ENCODE measurements around the gene RRAGD.

Gene RRAGD

GRCh38 chr6:89434150-89434499, 22.1 kb upstream of the RRAGD start:
- H3K4me3 ChIP-seq = peak overlapping the region; percentile 92
- TF ChIP-seq, protein P1, sequence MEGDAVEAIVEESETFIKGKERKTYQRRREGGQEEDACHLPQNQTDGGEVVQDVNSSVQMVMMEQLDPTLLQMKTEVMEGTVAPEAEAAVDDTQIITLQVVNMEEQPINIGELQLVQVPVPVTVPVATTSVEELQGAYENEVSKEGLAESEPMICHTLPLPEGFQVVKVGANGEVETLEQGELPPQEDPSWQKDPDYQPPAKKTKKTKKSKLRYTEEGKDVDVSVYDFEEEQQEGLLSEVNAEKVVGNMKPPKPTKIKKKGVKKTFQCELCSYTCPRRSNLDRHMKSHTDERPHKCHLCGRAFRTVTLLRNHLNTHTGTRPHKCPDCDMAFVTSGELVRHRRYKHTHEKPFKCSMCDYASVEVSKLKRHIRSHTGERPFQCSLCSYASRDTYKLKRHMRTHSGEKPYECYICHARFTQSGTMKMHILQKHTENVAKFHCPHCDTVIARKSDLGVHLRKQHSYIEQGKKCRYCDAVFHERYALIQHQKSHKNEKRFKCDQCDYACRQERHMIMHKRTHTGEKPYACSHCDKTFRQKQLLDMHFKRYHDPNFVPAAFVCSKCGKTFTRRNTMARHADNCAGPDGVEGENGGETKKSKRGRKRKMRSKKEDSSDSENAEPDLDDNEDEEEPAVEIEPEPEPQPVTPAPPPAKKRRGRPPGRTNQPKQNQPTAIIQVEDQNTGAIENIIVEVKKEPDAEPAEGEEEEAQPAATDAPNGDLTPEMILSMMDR (IDR thresholded peaks at IDR 0.05) = no peak
- H3K27ac ChIP-seq = peak overlapping the region in 1 of 2 donors; percentile 74
- DNase-seq (ENCODE audit: low spot score) = no peak

GRCh38 chr6:89433252-89434149, 21.4 kb upstream of the RRAGD start:
- DNase-seq (ENCODE audit: low spot score) = peak; percentile 74
- H3K27ac ChIP-seq = peak overlapping the region; percentile 32 to 74
- TF ChIP-seq, protein P1 (IDR thresholded peaks at IDR 0.05) = no peak
- peak overlapping the region; percentile 92 for H3K4me3 ChIP-seq

GRCh38 chr6:89432875-89433251, 20.8 kb upstream of the RRAGD start, which contains the start of gene ANKRD6:
ANKRD6 (plus strand) TSS chr6:89433152; CDS start chr6:89566977, 133,825 bp downstream.
- TF ChIP-seq, protein P1 (IDR thresholded peaks at IDR 0.05) = peak; percentile 84
- DNase-seq (ENCODE audit: low spot score) = peak; percentile 81
- peak within 1 kb of the TSS; percentile 92 for H3K4me3 ChIP-seq
- peak within 1 kb of the TSS; percentile 32 to 74 for H3K27ac ChIP-seq

DNA sequence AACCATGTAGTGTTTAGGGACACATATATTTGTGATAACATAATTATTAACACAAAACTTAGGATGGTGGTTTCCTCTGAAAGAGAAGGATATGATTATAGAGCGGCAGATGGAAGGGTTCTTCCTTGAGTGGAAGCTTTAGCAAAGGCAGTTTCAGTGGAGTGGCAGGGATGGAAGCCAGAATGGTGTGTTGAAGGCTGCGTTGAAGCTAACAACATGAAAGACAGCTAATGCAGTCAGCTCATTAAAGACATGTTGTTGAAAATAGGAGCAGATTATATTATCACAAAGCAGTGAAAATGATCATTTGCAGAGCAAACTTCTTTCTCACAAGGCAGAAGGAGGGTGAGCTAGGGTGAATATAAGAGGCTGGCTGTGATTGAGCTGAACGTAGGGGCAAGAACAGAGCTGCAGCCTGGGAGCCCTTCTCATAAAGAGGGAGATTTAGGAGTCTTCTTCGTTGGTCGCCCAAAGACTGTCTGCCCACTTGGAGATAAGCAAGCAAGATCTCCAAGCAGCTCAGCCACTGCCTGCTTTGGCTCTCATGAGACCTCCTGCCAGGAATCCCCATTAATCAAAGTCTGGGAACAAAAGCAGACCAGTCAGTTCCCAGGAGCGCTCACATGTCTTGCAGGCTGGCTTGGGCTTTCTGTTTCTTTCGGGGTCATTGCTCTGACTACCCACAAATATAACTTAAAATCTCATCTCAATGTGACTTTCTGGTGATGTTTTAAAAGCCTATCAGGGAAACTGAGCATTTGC, 18.3 kb upstream of the RRAGD start:
- TF ChIP-seq, protein P1 (IDR thresholded peaks at IDR 0.05) = no peak
- no peak overlapping the region for H3K27ac ChIP-seq

GRCh38 chr6:89416796-89417195, 4.7 kb upstream of the RRAGD start:
- no peak for DNase-seq (ENCODE audit: low spot score)
- TF ChIP-seq, protein P1 (IDR thresholded peaks at IDR 0.05) = no peak
- Histone ChIP-seq H3K4me3 (no peak overlapping the region), H3K27ac (no peak overlapping the region)

More for the DNA sequence above, 18.3 kb upstream of the RRAGD start:
- DNase-seq (ENCODE audit: low spot score) = no peak
- no peak overlapping the region for H3K4me3 ChIP-seq

DNA sequence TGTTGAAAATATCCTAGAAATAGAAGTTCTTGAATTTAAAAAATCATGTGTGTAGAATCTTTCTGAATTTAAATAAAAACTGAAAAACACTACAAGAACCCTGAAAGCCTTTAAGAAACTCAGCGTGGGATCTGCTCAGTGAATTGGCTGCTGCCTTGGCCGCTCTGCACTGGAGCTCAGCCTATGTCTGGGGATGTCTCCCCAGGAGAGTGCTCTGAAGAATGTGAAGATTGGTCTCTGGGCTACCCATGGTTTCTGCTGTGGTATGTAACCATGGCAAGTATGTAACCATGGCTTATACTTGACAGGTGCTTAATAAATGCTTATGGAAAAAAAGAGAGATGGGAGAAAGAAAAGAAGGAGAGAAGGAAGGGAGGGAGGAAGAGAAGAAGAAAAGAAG, 3.1 kb upstream of the RRAGD start:
- Histone ChIP-seq H3K4me3 (no peak overlapping the region), H3K27ac (no peak overlapping the region)
- no peak for DNase-seq (ENCODE audit: low spot score)
- TF ChIP-seq, protein P1 (IDR thresholded peaks at IDR 0.05) = no peak
